SK-N-SH (cell line): Measurements from ENCODE around the gene TBC1D19. TPM values are rescaled to one million over a fixed set of nuclear protein-coding genes. Genes with fewer than 3 reads are reported as not detected.

Experiments used
- CTCF ChIA-PET: fragments of 300-600, 350-600 bp; formaldehyde crosslinking; extraction: SDS; loops from one replicate; lab custom pipeline; 2021; lab: Yijun Ruan, JAX
- POLR2A ChIA-PET: fragments of 350-600 bp; sonication (Branson Sonifier 250); formaldehyde crosslinking; extraction: SDS; loops from one replicate; lab custom pipeline; 2020; ENCODE audit warnings: antibody characterized with exemption, inconsistent platforms; lab: Yijun Ruan, JAX
- DNase-seq: peaks from one replicate; pipeline ENCODE4 v3.0.0; 2012
- H2AFZ ChIP-seq: fragments of 200-600 bp; sonication (generic); 2 replicates; pipeline ENCODE4 v1.8.1; 2016; ENCODE audit warnings: antibody characterized with exemption, mild to moderate bottlenecking, low read depth
- H3F3A ChIP-seq: fragments of 200-600 bp; sonication (generic); replicated peaks from 2 replicates; pipeline ENCODE3; 2016; ENCODE audit warnings: antibody characterized with exemption, mild to moderate bottlenecking; ENCODE audit not compliant: insufficient read depth
- H3K27ac ChIP-seq, 2 experiments: fragments of 200-500 bp in 1 of 2; fragments of 200-600 bp in 1 of 2; sonication (Bioruptor generic) in 1 of 2; sonication (generic), shearing (Covaris generic) in 1 of 2; 2 replicates each; pipeline versions ENCODE4 v1.5.1 to v1.6.1; 2014 to 2016; ENCODE audit warnings: low read depth in 2 of 2, inconsistent platforms in 1 of 2, low read length in 1 of 2, mild to moderate bottlenecking in 1 of 2, mixed read lengths in 1 of 2
- H3K27me3 ChIP-seq: fragments of 200-600 bp; sonication (generic), shearing (Covaris generic); 2 replicates; pipeline ENCODE4 v1.6.1; 2016; ENCODE audit warnings: mixed run types; ENCODE audit not compliant: insufficient read depth
- H3K36me3 ChIP-seq, 2 experiments: fragments of 200-500 bp in 1 of 2; fragments of 200-600 bp in 1 of 2; sonication (Bioruptor generic) in 1 of 2; sonication (generic) in 1 of 2; replicated peaks in 1 of 2; 2 replicates each; pipeline versions ENCODE3 to v1.5.1; 2014 to 2016; ENCODE audit warnings: low read length in 1 of 2, mild to moderate bottlenecking in 1 of 2; ENCODE audit not compliant: insufficient read depth in 2 of 2, control insufficient read depth in 1 of 2
- H3K4me1 ChIP-seq, 2 experiments: fragments of 200-500 bp in 1 of 2; fragments of 200-600 bp in 1 of 2; sonication (Bioruptor generic) in 1 of 2; sonication (generic), shearing (Covaris generic) in 1 of 2; 2 replicates each; pipeline versions ENCODE4 v1.5.1 to v1.6.1; 2014 to 2016; ENCODE audit warnings: low read depth in 1 of 2, low read length in 1 of 2, mixed run types in 1 of 2; ENCODE audit not compliant: insufficient read depth in 2 of 2, control insufficient read depth in 1 of 2
- H3K4me2 ChIP-seq: fragments of 200-600 bp; sonication (generic), shearing (Covaris generic); 2 replicates; pipeline ENCODE4 v1.6.1; 2017; ENCODE audit warnings: mixed run types
- H3K4me3 ChIP-seq, 2 experiments: fragments of 200-500 bp in 1 of 2; fragments of 200-600 bp in 1 of 2; sonication (Bioruptor generic) in 1 of 2; sonication (generic), shearing (Covaris generic) in 1 of 2; 2 replicates each; pipeline versions ENCODE4 v1.5.1 to v1.8.1; 2014 to 2016; ENCODE audit warnings: low read depth in 2 of 2, inconsistent platforms in 1 of 2, low read length in 1 of 2, mild to moderate bottlenecking in 1 of 2, mixed read lengths in 1 of 2, moderate library complexity in 1 of 2
- H3K79me2 ChIP-seq: fragments of 200-600 bp; sonication (generic); 2 replicates; pipeline ENCODE4 v1.8.1; 2017; ENCODE audit warnings: mild to moderate bottlenecking; ENCODE audit not compliant: insufficient read depth
- H3K9ac ChIP-seq: fragments of 200-600 bp; sonication (generic); 2 replicates; pipeline ENCODE4 v1.6.1; 2017; ENCODE audit warnings: mixed run types
- H3K9me2 ChIP-seq: fragments of 200-600 bp; sonication (generic); 2 replicates; pipeline ENCODE4 v1.6.1; 2017; ENCODE audit warnings: mixed run types
- H3K9me3 ChIP-seq: fragments of 200-600 bp; sonication (generic); 2 replicates; pipeline ENCODE4 v1.6.1; 2017; ENCODE audit warnings: mixed run types, mild to moderate bottlenecking, moderate library complexity
- H4K20me1 ChIP-seq: fragments of 200-600 bp; sonication (generic); 2 replicates; pipeline ENCODE4 v1.6.1; 2017; ENCODE audit warnings: mild to moderate bottlenecking, mixed run types; ENCODE audit not compliant: insufficient read depth
- CHD2 ChIP-seq: fragments of 150-350 bp; IDR thresholded peaks from 2 replicates; pipeline ENCODE4 v1.6.1; 2018; ENCODE audit warnings: low read length; ENCODE audit not compliant: partially characterized antibody
- ELF1 ChIP-seq: IDR thresholded peaks from 2 replicates; pipeline ENCODE4 v1.4.0; 2012
- EP300 ChIP-seq, 2 experiments: IDR thresholded peaks; 2 replicates each; pipeline versions ENCODE4 v1.4.0 to v1.6.1; 2012; ENCODE audit warnings: borderline replicate concordance in 1 of 2, low read depth in 1 of 2, low read length in 1 of 2
- EZH2phosphoT487 ChIP-seq: fragments of 200-600 bp; sonication (generic); IDR thresholded peaks from 2 replicates; pipeline ENCODE4 v1.6.1; 2017; ENCODE audit warnings: low read depth, mixed run types, mild to moderate bottlenecking, antibody characterized with exemption, moderate library complexity, borderline replicate concordance
- FOXJ3 ChIP-seq: sonication (generic); formaldehyde crosslinking; IDR thresholded peaks from 2 replicates; pipeline ENCODE4 v1.5.1; 2020; ENCODE audit warnings: mild to moderate bottlenecking, missing genetic modification reagents
- FOXM1 ChIP-seq: IDR thresholded peaks from 2 replicates; pipeline ENCODE4 v1.4.0; 2012; ENCODE audit warnings: low read depth, mild to moderate bottlenecking
- GABPA ChIP-seq: IDR thresholded peaks from 2 replicates; pipeline ENCODE4 v1.4.0; 2012; ENCODE audit warnings: low read depth, mild to moderate bottlenecking
- GATA2 ChIP-seq: sonication (generic); formaldehyde crosslinking; IDR thresholded peaks from 2 replicates; pipeline ENCODE4 v1.5.0; 2020; ENCODE audit warnings: mild to moderate bottlenecking, missing genetic modification reagents
- JUND ChIP-seq: IDR thresholded peaks from 2 replicates; pipeline ENCODE4 v1.4.0; 2012
- MXI1 ChIP-seq: IDR thresholded peaks from 2 replicates; pipeline ENCODE4 v1.6.1; 2012; ENCODE audit warnings: mild to moderate bottlenecking, low read depth, low read length, improper control_type of control experiment
- NFIC ChIP-seq: IDR thresholded peaks from 2 replicates; pipeline ENCODE4 v1.4.0; 2012; ENCODE audit warnings: borderline replicate concordance
- NRF1 ChIP-seq: IDR thresholded peaks from 2 replicates; pipeline ENCODE4 v1.6.1; 2012; ENCODE audit warnings: low read depth, mild to moderate bottlenecking, low read length
- POLR2AphosphoS5 ChIP-seq: IDR thresholded peaks from 2 replicates; pipeline ENCODE4 v1.6.1; 2012; ENCODE audit warnings: low read depth, low read length
- RAD21 ChIP-seq: IDR thresholded peaks from 2 replicates; pipeline ENCODE4 v1.6.1; 2012; ENCODE audit warnings: mild to moderate bottlenecking, low read length
- RFX5 ChIP-seq: IDR thresholded peaks from 2 replicates; pipeline ENCODE4 v1.6.1; 2012; ENCODE audit warnings: mild to moderate bottlenecking, improper control_type of control experiment, low read length
- RXRA ChIP-seq: IDR thresholded peaks from 2 replicates; pipeline ENCODE4 v1.4.0; 2012; ENCODE audit warnings: low read depth, mild to moderate bottlenecking, borderline replicate concordance
- SIN3A ChIP-seq: IDR thresholded peaks from 2 replicates; pipeline ENCODE4 v1.6.1; 2012; ENCODE audit warnings: low read depth, mild to moderate bottlenecking, low read length, moderate library complexity, borderline replicate concordance
- SMC3 ChIP-seq: IDR thresholded peaks from 2 replicates; pipeline ENCODE4 v1.6.1; 2012; ENCODE audit warnings: low read depth, low read length, improper control_type of control experiment
- TAF1 ChIP-seq: IDR thresholded peaks from 2 replicates; pipeline ENCODE4 v1.6.1; 2012; ENCODE audit warnings: low read depth, mild to moderate bottlenecking, low read length, moderate library complexity, borderline replicate concordance
- USF1 ChIP-seq: IDR thresholded peaks from 2 replicates; pipeline ENCODE4 v1.4.0; 2012; ENCODE audit warnings: low read depth, borderline replicate concordance
- YY1 ChIP-seq: IDR thresholded peaks from 2 replicates; pipeline ENCODE4 v1.4.0; 2012; ENCODE audit warnings: low read depth, mild to moderate bottlenecking
- WGBS: methylation state at CpG from one replicate; pipeline ENCODE4 v1.1.6; 2017; ENCODE audit warnings: low lambda C conversion rate; 5-methylcytosine and 5-hydroxymethylcytosine counted together
- polyA plus RNA-seq, 3 experiments: library from polyadenylated mRNA; depleted of rRNA; stranded (reverse); fragments of >200 nt; gene quantifications; 2 replicates each; pipeline ENCODE4 v1.2.3, GENCODE V29; 2012
- TF ChIP-seq, protein P1 (sequence below): IDR thresholded peaks from 2 replicates; pipeline ENCODE4 v1.4.0; 2012; ENCODE audit warnings: low read depth
- TF ChIP-seq, protein P2 (sequence below): IDR thresholded peaks from 2 replicates; pipeline ENCODE4; 2012

TBC1D19 gene
- polyA plus RNA-seq, 1 of the 3 experiments (the other 2 are of a cell fraction): 4.2 TPM

DNA sequence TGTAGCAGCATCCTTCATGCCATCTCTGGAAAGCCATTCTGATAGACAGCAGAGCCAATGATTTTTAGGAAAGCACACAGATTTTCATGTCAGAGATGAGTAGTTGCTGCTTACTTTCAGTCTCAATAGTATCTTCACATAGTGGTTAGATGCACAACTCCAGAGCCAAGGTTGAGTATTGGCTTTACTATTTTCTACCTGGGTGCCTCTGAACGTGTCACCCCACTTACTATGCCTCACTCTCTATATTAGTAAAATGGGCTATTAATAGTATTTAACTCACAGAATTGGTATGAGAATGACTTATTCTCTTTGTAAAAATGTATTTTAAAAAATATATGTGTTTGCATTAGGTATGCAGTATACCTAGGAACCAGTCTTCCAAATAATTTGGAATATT, 168.0 kb downstream of the TBC1D19 start:
- TF ChIP-seq GABPA (no peak), GATA2 (CRISPR knock-in tag) (no peak), SIN3A (no peak), FOXM1 (no peak), POLR2AphosphoS5 (no peak), EP300 (IDR thresholded peaks at IDR 0.05; ENCODE audit: borderline replicate concordance in 1 of 2, low read depth in 1 of 2, low read length in 1 of 2) (no peak), EZH2phosphoT487 (no peak), MXI1 (no peak), CHD2 (no peak), RXRA (no peak), NFIC (no peak)
- TF ChIP-seq, all 33 proteins: peak for 0
- no peak overlapping the region for H2AFZ ChIP-seq
- H3K4me1 ChIP-seq: no peaks in the 10 kb centered on the region; a peak in 1 of 4 replicates
- 83% methylated on average over 1 of the region's 1 CpG for WGBS
- no peaks in the 10 kb centered on the region for H3K9me3 ChIP-seq
- ChIA-PET CTCF (no interaction called here), POLR2A (no interaction called here)
- no peaks in the 10 kb centered on the region for H3K27me3 ChIP-seq
- no peak overlapping the region for H3K9ac ChIP-seq
- H3K36me3 ChIP-seq: peaks cover 31% of the 10 kb centered on the region in 2 experiments
- DNase-seq: no peak
- no peaks in the 10 kb centered on the region for H3K79me2 ChIP-seq
- no peaks in the 10 kb centered on the region for H3K9me2 ChIP-seq
- H3F3A ChIP-seq: no peaks in the 10 kb centered on the region
- H4K20me1 ChIP-seq: no peaks in the 10 kb centered on the region
- H3K27ac ChIP-seq: no peak overlapping the region
- no peak overlapping the region for H3K4me3 ChIP-seq
- H3K4me2 ChIP-seq: no peak overlapping the region

GRCh38 chr4:26753187-26753586, 169.3 kb downstream of the TBC1D19 start:
- ChIA-PET CTCF (interaction anchor here (0.6 kb wide), 1 partner anchor 1620 kb away, joined by 3 read pairs; no protein-coding TSS in a partner anchor), POLR2A (no interaction called here)
- 87% methylated on average over 2 of the region's 2 CpGs for WGBS
- Histone ChIP-seq H3K4me3 (no peak overlapping the region), H3K27ac (no peak overlapping the region), H3F3A (no peaks in the 10 kb centered on the region), H3K4me1 (no peaks in the 10 kb centered on the region; a peak in 1 of 4 replicates), H4K20me1 (no peaks in the 10 kb centered on the region), H3K36me3 (peaks cover 31% of the 10 kb centered on the region in 2 experiments), H3K9ac (no peak overlapping the region), H3K79me2 (no peaks in the 10 kb centered on the region), H3K27me3 (no peaks in the 10 kb centered on the region), H2AFZ (no peak overlapping the region), H3K9me3 (no peaks in the 10 kb centered on the region), H3K9me2 (no peaks in the 10 kb centered on the region), H3K4me2 (no peak overlapping the region)
- TF ChIP-seq SIN3A (no peak), EZH2phosphoT487 (no peak), TAF1 (no peak), GABPA (no peak), SMC3 (no peak), FOXM1 (no peak), RFX5 (no peak), JUND (no peak), FOXJ3 (CRISPR knock-in tag) (no peak), NRF1 (no peak), USF1 (no peak), MXI1 (no peak), NFIC (no peak), ELF1 (no peak), RAD21 (no peak), YY1 (no peak)
- TF ChIP-seq, protein P1, sequence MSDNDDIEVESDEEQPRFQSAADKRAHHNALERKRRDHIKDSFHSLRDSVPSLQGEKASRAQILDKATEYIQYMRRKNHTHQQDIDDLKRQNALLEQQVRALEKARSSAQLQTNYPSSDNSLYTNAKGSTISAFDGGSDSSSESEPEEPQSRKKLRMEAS: no peak
- TF ChIP-seq, protein P2, sequence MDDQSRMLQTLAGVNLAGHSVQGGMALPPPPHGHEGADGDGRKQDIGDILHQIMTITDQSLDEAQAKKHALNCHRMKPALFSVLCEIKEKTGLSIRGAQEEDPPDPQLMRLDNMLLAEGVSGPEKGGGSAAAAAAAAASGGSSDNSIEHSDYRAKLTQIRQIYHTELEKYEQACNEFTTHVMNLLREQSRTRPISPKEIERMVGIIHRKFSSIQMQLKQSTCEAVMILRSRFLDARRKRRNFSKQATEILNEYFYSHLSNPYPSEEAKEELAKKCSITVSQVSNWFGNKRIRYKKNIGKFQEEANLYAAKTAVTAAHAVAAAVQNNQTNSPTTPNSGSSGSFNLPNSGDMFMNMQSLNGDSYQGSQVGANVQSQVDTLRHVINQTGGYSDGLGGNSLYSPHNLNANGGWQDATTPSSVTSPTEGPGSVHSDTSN: no peak
- no peak for DNase-seq
